Bronchial epithelial cell (primary cell): Measurements from ENCODE around the gene OTOF. TPM values are rescaled to one million over a fixed set of nuclear protein-coding genes. Genes with fewer than 3 reads are reported as not detected.

Experiments used
- DNase-seq: peaks from one replicate; pipeline ENCODE4 v3.0.0-alpha.2; 2010; ENCODE audit warnings: low read depth
- FAIRE-seq: peaks from 2 replicates; lab custom pipeline; 2011; peaks lifted over from hg19 to GRCh38; lab: Jason Lieb, UNC
- H3K27me3 ChIP-seq: 2 replicates; pipeline ENCODE4 v1.5.1; 2011; ENCODE audit warnings: low read length; ENCODE audit not compliant: control insufficient read depth, insufficient read depth
- H3K36me3 ChIP-seq: 2 replicates; pipeline ENCODE4 v1.5.1; 2011; ENCODE audit warnings: low read length; ENCODE audit not compliant: control insufficient read depth, insufficient read depth
- H3K4me3 ChIP-seq: 2 replicates; pipeline ENCODE4 v1.5.1; 2011; ENCODE audit warnings: mild to moderate bottlenecking, low read depth, low read length, control low read depth
- total RNA-seq: library from RNA; depleted of rRNA; stranded (reverse); fragments of >200 nt; gene quantifications from 2 replicates; pipeline ENCODE4 v1.2.1, GENCODE V29; 2014
- TF ChIP-seq, protein P1 (sequence below): IDR thresholded peaks from 2 replicates; pipeline ENCODE4 v1.5.1; 2011; ENCODE audit warnings: mild to moderate bottlenecking, moderate library complexity, low read length, control low read depth, inconsistent platforms; ENCODE audit not compliant: insufficient read depth, severe bottlenecking

The OTOF gene
- total RNA-seq, 1 donor from 2014 or later = not detected

DNA sequence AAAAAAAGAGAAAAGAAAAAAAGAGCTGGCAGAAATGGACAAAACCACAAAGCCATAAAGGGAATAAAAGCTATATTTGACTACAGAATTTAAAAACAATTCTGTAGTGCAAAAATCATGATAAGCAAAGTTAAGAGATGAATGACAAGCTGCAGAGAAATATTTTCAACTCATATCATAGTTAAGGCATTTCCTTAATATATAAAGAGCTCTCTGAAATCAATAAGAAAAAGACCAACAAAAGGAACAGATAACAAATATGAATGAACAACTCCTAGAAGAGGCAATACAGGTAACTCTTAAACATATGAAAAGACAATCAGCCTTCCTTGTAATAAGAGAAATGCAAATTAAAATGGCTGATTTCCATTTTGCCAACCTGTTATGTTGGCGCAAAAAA is 26.2 kb downstream of the OTOF start:
- FAIRE-seq (no peak), DNase-seq (no peak)
- Histone ChIP-seq H3K36me3 (no peaks in the 10 kb centered on the region), H3K4me3 (no peak overlapping the region), H3K27me3 (no peaks in the 10 kb centered on the region)
- TF ChIP-seq, protein P1, sequence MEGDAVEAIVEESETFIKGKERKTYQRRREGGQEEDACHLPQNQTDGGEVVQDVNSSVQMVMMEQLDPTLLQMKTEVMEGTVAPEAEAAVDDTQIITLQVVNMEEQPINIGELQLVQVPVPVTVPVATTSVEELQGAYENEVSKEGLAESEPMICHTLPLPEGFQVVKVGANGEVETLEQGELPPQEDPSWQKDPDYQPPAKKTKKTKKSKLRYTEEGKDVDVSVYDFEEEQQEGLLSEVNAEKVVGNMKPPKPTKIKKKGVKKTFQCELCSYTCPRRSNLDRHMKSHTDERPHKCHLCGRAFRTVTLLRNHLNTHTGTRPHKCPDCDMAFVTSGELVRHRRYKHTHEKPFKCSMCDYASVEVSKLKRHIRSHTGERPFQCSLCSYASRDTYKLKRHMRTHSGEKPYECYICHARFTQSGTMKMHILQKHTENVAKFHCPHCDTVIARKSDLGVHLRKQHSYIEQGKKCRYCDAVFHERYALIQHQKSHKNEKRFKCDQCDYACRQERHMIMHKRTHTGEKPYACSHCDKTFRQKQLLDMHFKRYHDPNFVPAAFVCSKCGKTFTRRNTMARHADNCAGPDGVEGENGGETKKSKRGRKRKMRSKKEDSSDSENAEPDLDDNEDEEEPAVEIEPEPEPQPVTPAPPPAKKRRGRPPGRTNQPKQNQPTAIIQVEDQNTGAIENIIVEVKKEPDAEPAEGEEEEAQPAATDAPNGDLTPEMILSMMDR = no peak

- no peak for DNase-seq
- FAIRE-seq = no peak
- TF ChIP-seq, protein P1 = no peak
- no peaks in the 10 kb centered on the region for H3K36me3 ChIP-seq
- no peak overlapping the region for H3K4me3 ChIP-seq
- no peaks in the 10 kb centered on the region for H3K27me3 ChIP-seq
Observed at GRCh38 chr2:26450031-26450635, 27.8 kb downstream of the OTOF start.

DNA sequence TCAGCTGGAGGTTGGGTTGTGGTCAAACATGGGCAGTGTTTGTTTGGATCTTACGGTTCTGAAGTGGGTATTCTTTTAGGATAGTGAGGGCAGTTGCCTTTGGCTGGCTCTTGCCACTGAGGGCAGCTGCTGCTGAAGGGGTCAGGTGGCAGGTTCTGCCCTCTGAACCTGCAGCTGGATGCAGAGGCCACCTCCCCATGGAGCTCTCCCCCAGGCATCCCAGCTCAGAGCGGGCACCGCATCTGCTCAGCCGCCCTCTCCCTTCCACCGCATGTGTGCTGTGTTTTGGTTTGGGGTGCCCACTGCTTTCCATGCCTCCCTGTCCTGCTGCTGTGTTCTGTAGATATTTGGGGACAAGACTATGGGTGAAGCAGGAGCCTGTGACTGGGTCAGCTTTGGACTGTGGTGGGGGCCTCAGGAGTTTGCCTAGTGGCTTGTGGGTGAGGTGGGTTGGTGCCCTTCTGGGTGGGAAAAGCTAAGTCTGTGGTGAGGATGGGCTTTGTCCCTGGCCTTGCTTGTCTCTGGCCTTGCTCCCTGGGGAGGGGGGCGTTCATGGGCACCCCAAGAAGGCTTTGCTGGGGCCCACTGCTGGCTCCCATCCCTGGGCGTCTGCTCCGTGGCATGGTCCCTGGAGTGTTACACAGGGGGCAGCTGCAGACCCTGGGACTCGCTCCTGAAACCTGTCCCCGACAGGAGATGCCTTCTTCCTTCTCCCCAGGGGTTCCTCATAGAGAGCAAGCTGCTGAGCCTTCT is 28.5 kb downstream of the OTOF start:
- TF ChIP-seq, protein P1 = no peak
- DNase-seq = no peak
- no peak for FAIRE-seq
- no peak overlapping the region for H3K4me3 ChIP-seq
- H3K27me3 ChIP-seq = no peaks in the 10 kb centered on the region
- H3K36me3 ChIP-seq = no peaks in the 10 kb centered on the region

DNA sequence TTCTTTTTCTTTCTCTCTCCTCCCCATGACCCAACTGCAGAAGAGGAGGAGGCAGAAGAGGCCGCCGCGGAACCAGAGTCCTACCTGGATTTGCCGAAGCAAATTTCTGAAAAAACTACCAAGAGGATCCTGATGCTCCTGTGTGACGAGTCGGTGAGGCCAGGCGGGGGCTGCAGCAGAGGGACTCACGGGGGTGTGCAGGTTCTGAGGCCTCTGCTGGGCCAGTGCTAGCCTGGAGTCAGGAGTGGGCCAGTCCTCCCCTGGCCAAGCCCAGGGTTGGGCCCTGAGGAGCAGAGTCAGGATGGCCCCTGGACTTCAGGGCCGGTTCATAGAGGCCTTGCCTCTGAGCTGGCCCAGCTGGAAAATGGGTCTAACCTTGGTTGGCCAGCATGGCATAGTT is 29.3 kb downstream of the OTOF start:
- Histone ChIP-seq H3K4me3 (no peak overlapping the region), H3K36me3 (no peaks in the 10 kb centered on the region), H3K27me3 (no peaks in the 10 kb centered on the region)
- no peak for DNase-seq
- no peak for FAIRE-seq
- TF ChIP-seq, protein P1 = no peak

GRCh38 chr2:26444236-26444635 is 33.7 kb downstream of the OTOF start:
- no peak overlapping the region for H3K4me3 ChIP-seq
- no peak for DNase-seq
- FAIRE-seq = no peak
- TF ChIP-seq, protein P1 = no peak
- H3K36me3 ChIP-seq = no peaks in the 10 kb centered on the region
- H3K27me3 ChIP-seq = no peaks in the 10 kb centered on the region
